Endothelial cell of umbilical vein (primary cell): ENCODE data around the gene MAN1A2. TPM values are rescaled to one million over a fixed set of nuclear protein-coding genes. Genes with fewer than 3 reads are reported as not detected.

ENCODE experiments used
- BruUV-seq: library from RNA; stranded (reverse); fragments of 400-500 nt; replicated peaks from 2 replicates; lab custom pipeline; 2021; lab: Mats Ljungman, UMichigan
- CTCF ChIA-PET: fragments of 300-600, 350-600 bp; sonication (Branson Sonifier 250); formaldehyde crosslinking; loops from one replicate; lab custom pipeline; 2021; ENCODE audit warnings: antibody characterized with exemption, inconsistent platforms; lab: Charles Lee
- POLR2A ChIA-PET: fragments of 300-600, 350-600 bp; sonication (Branson Sonifier 250); formaldehyde crosslinking; loops from one replicate; lab custom pipeline; 2021; ENCODE audit warnings: antibody characterized with exemption, inconsistent platforms; lab: Charles Lee
- DNase-seq: peaks from one replicate; pipeline ENCODE4 v3.0.0-alpha.2; 2011; ENCODE audit warnings: low read depth, low spot score
- FAIRE-seq: peaks from 2 replicates; lab custom pipeline; 2011; peaks lifted over from hg19 to GRCh38; lab: Jason Lieb, UNC
- H2AFZ ChIP-seq: 2 replicates; pipeline ENCODE4 v1.6.0; 2012; ENCODE audit warnings: low read depth, low read length, control low read depth, inconsistent platforms
- H3K27ac ChIP-seq: 2 replicates; pipeline ENCODE4 v1.5.1; 2011; ENCODE audit warnings: low read depth, mild to moderate bottlenecking, control low read depth, low read length, moderate library complexity; ENCODE audit not compliant: insufficient read depth
- H3K27me3 ChIP-seq, 2 experiments: 2 replicates each; pipeline versions ENCODE4 v1.6.0 to v1.6.1; 2011; ENCODE audit warnings: low read length in 2 of 2, mixed read lengths in 1 of 2; ENCODE audit not compliant: control insufficient read depth in 2 of 2, insufficient read depth in 2 of 2
- H3K36me3 ChIP-seq, 2 experiments: 2 replicates in 1 of 2; 3 replicates in 1 of 2; pipeline ENCODE4 v1.5.1; 2011; ENCODE audit warnings: low read length in 2 of 2, mild to moderate bottlenecking in 1 of 2, moderate library complexity in 1 of 2; ENCODE audit not compliant: control insufficient read depth in 2 of 2, insufficient read depth in 2 of 2; ENCODE audit errors: extremely low read depth in 1 of 2
- H3K4me1 ChIP-seq: 3 replicates; pipeline ENCODE4 v1.5.1; 2011; ENCODE audit warnings: mild to moderate bottlenecking, low read length; ENCODE audit not compliant: control insufficient read depth, insufficient read depth; ENCODE audit errors: extremely low read depth
- H3K4me2 ChIP-seq: 2 replicates; pipeline ENCODE4 v1.6.1; 2011; ENCODE audit warnings: low read length, control low read depth, mixed read lengths; ENCODE audit not compliant: insufficient read depth
- H3K4me3 ChIP-seq, 3 experiments: fragments of 200-600 bp in 1 of 3; sonication (generic), shearing (Covaris generic) in 1 of 3; replicated peaks in 1 of 3; 2 replicates each; pipeline ENCODE4 v1.5.1; 2011 to 2016; ENCODE audit warnings: control low read depth in 3 of 3, low read length in 3 of 3, mild to moderate bottlenecking in 2 of 3, inconsistent platforms in 1 of 3, low read depth in 1 of 3, moderate library complexity in 1 of 3; ENCODE audit not compliant: insufficient read depth in 1 of 3
- H3K79me2 ChIP-seq: 2 replicates; pipeline ENCODE4 v1.6.0; 2012; ENCODE audit warnings: low read length, inconsistent platforms; ENCODE audit not compliant: control insufficient read depth, insufficient read depth
- H3K9ac ChIP-seq: replicated peaks from 2 replicates; pipeline ENCODE3; 2011; ENCODE audit warnings: low read length, control low read depth; ENCODE audit not compliant: insufficient read depth; ENCODE audit errors: extremely low read depth
- H3K9me1 ChIP-seq: replicated peaks from 3 replicates; pipeline ENCODE4 v1.6.0; 2011; ENCODE audit warnings: mild to moderate bottlenecking, low read length; ENCODE audit not compliant: control insufficient read depth, insufficient read depth; ENCODE audit errors: extremely low read depth
- H3K9me3 ChIP-seq: replicated peaks from 2 replicates; pipeline ENCODE4 v1.5.1; 2012; ENCODE audit warnings: low read length, inconsistent platforms; ENCODE audit not compliant: control insufficient read depth, insufficient read depth
- H4K20me1 ChIP-seq: replicated peaks from 2 replicates; pipeline ENCODE3; 2011; ENCODE audit warnings: mild to moderate bottlenecking, low read length; ENCODE audit not compliant: control insufficient read depth, insufficient read depth; ENCODE audit errors: extremely low read depth
- EZH2 ChIP-seq: IDR thresholded peaks from 2 replicates; pipeline ENCODE4 v1.6.1; 2012; ENCODE audit warnings: borderline replicate concordance, low read depth, mild to moderate bottlenecking, moderate library complexity, low read length, inconsistent platforms; ENCODE audit not compliant: severe bottlenecking
- FOS ChIP-seq: IDR thresholded peaks from 2 replicates; pipeline ENCODE4 v1.6.1; 2011; ENCODE audit warnings: mild to moderate bottlenecking, low read length, moderate library complexity, borderline replicate concordance; ENCODE audit not compliant: insufficient read depth
- GATA2 ChIP-seq: IDR thresholded peaks from 2 replicates; pipeline ENCODE4 v1.7.0; 2011; ENCODE audit warnings: low read depth, mild to moderate bottlenecking, moderate library complexity, mixed read lengths, low read length; ENCODE audit not compliant: insufficient read length, insufficient read depth
- JUN ChIP-seq: IDR thresholded peaks from 2 replicates; pipeline ENCODE4 v1.6.1; 2011; ENCODE audit warnings: borderline replicate concordance, low read depth; ENCODE audit not compliant: insufficient read length, insufficient read depth
- MYC ChIP-seq: IDR thresholded peaks from one replicate; pipeline ENCODE4 v1.6.1; 2011; ENCODE audit warnings: mild to moderate bottlenecking, low read depth, low read length
- POLR2A ChIP-seq: IDR thresholded peaks from 2 replicates; pipeline ENCODE4 v1.6.1; 2012; ENCODE audit warnings: low read depth, mild to moderate bottlenecking, control low read depth, low read length
- POLR2AphosphoS5 ChIP-seq: IDR thresholded peaks from 2 replicates; pipeline ENCODE4 v1.6.1; 2012; ENCODE audit warnings: low read depth, mild to moderate bottlenecking, control low read depth, low read length, moderate library complexity; ENCODE audit not compliant: insufficient read depth
- dilution Hi-C: fragments of 300-500 bp; cut with MboI; formaldehyde crosslinking; loops from one replicate; pipeline ENCODE4 v1.15.0; 2019; ENCODE audit warnings: low sequenced_read_pairs; ENCODE audit not compliant: extremely low pct_ligation_motif_present
- intact Hi-C: fragments of 100-400 bp; cut with micrococcal nuclease; formaldehyde crosslinking; loops from one replicate; pipeline ENCODE4 v1.10.0; 2022
- polyA plus RNA-seq, 4 experiments: library from polyadenylated mRNA; depleted of rRNA in 3 of 4; stranded (reverse) in 3 of 4; unstranded in 1 of 4; fragments of >200 nt; gene quantifications; 2 replicates each; pipeline versions ENCODE4 v1.2.1 to v1.2.3, GENCODE V29; 2011 to 2012; ENCODE audit warnings: missing spikeins in 1 of 4
- total RNA-seq: library from RNA; stranded (reverse); gene quantifications from 2 replicates; pipeline ENCODE4 v1.2.3, GENCODE V29; 2021
- TF ChIP-seq, protein P1 (sequence below): IDR thresholded peaks from 2 replicates; pipeline ENCODE4 v1.6.1; 2011; ENCODE audit not compliant: insufficient read depth, insufficient read length
- TF ChIP-seq, protein P2 (sequence below), 2 donors: IDR thresholded peaks; 1 replicate in 1 of 2; 2 replicates in 1 of 2; pipeline ENCODE4 v1.5.1; 2011; ENCODE audit warnings: low read length in 2 of 2, mild to moderate bottlenecking in 2 of 2, moderate library complexity in 2 of 2, control low read depth in 1 of 2, inconsistent platforms in 1 of 2, low read depth in 1 of 2; ENCODE audit not compliant: insufficient read depth in 1 of 2; ENCODE audit errors: extremely low read depth in 1 of 2

MAN1A2 gene
- total and polyA plus RNA-seq, 2 donors (not counting 3 experiments of a cell fraction or from before 2014, with no cell fraction given) = 13.5 to 36.2 TPM

DNA sequence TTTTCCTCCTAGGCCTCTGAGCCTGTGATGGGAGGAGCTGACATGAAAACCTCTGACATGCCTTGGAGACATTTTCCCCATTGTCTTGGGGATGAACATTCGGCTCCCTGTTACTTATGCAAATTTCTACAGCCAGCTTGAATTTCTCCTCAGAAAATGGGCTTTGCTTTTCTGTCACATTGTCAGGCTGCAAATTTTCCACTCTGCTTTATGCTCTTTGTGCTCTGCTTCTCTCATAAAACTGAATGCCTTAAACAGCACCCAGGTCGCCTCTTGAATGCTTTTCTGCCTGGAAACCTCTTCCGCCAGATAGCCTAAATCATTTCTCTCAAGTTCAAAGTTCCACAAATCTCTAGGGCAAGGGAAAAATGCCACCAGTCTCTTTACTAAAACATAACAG, 191.9 kb downstream of the MAN1A2 start:
- ChIA-PET POLR2A (no interaction called here), CTCF (no interaction called here)
- no peak overlapping the region for H3K4me3 ChIP-seq
- H2AFZ ChIP-seq = no peak overlapping the region
- no peak overlapping the region for H3K9ac ChIP-seq
- no peaks in the 10 kb centered on the region for H3K4me1 ChIP-seq
- no peaks in the 10 kb centered on the region for H4K20me1 ChIP-seq
- no peak overlapping the region for H3K4me2 ChIP-seq
- no peaks in the 10 kb centered on the region for H3K36me3 ChIP-seq
- peaks cover 0 to 4% of the 10 kb centered on the region in 2 experiments for H3K27me3 ChIP-seq
- TF ChIP-seq, protein P1, sequence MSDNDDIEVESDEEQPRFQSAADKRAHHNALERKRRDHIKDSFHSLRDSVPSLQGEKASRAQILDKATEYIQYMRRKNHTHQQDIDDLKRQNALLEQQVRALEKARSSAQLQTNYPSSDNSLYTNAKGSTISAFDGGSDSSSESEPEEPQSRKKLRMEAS = no peak
- no peak for TF ChIP-seq POLR2AphosphoS5
- TF ChIP-seq MYC = no peak
- TF ChIP-seq FOS = no peak
- no peak for TF ChIP-seq JUN
- TF ChIP-seq EZH2 = no peak
- TF ChIP-seq GATA2 = no peak
- TF ChIP-seq POLR2A = no peak
- FAIRE-seq = no peak
- dilution Hi-C loops (no loop called here), intact Hi-C loops (no loop called here)
- H3K9me3 ChIP-seq = no peaks in the 10 kb centered on the region
- no TSS peak for BruUV-seq
- no peaks in the 10 kb centered on the region for H3K79me2 ChIP-seq
- H3K27ac ChIP-seq = no peak overlapping the region
- no peak for DNase-seq
- no peaks in the 10 kb centered on the region for H3K9me1 ChIP-seq

- DNase-seq (no peak), FAIRE-seq (no peak)
- Histone ChIP-seq H2AFZ (no peak overlapping the region), H3K4me3 (no peak overlapping the region), H4K20me1 (no peaks in the 10 kb centered on the region), H3K27me3 (peaks cover 0 to 4% of the 10 kb centered on the region in 2 experiments), H3K9me1 (no peaks in the 10 kb centered on the region), H3K4me2 (no peak overlapping the region), H3K9me3 (no peaks in the 10 kb centered on the region), H3K27ac (no peak overlapping the region), H3K36me3 (no peaks in the 10 kb centered on the region), H3K79me2 (no peaks in the 10 kb centered on the region), H3K9ac (no peak overlapping the region), H3K4me1 (no peaks in the 10 kb centered on the region)
- TF ChIP-seq MYC = no peak
- no peak for TF ChIP-seq POLR2AphosphoS5
- no peak for TF ChIP-seq JUN
- no peak for TF ChIP-seq POLR2A
- no peak for TF ChIP-seq EZH2
- TF ChIP-seq, protein P1 = no peak
- TF ChIP-seq, protein P2, sequence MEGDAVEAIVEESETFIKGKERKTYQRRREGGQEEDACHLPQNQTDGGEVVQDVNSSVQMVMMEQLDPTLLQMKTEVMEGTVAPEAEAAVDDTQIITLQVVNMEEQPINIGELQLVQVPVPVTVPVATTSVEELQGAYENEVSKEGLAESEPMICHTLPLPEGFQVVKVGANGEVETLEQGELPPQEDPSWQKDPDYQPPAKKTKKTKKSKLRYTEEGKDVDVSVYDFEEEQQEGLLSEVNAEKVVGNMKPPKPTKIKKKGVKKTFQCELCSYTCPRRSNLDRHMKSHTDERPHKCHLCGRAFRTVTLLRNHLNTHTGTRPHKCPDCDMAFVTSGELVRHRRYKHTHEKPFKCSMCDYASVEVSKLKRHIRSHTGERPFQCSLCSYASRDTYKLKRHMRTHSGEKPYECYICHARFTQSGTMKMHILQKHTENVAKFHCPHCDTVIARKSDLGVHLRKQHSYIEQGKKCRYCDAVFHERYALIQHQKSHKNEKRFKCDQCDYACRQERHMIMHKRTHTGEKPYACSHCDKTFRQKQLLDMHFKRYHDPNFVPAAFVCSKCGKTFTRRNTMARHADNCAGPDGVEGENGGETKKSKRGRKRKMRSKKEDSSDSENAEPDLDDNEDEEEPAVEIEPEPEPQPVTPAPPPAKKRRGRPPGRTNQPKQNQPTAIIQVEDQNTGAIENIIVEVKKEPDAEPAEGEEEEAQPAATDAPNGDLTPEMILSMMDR (IDR thresholded peaks at IDR 0.05; ENCODE audit: extremely low read depth in 1 of 2, insufficient read depth in 1 of 2, low read depth in 1 of 2, low read length in 2 of 2) = no peak
- TF ChIP-seq FOS = no peak
- TF ChIP-seq GATA2 = no peak
- ChIA-PET POLR2A (no interaction called here), CTCF (no interaction called here)
- no TSS peak for BruUV-seq
- intact Hi-C loops = no loop called here
- dilution Hi-C loops = no loop called here
Observed at GRCh38 chr1:117559985-117560384, 192.7 kb downstream of the MAN1A2 start.
